NT2/D1 (cell line): Measurements from ENCODE around the gene FZD10.

Experiments used
- SUZ12 ChIP-seq: IDR thresholded peaks from 2 replicates; pipeline ENCODE4 v1.6.1; 2011; ENCODE audit not compliant: insufficient read length, insufficient read depth; ENCODE audit errors: extremely low read depth
- ZNF274 ChIP-seq: IDR thresholded peaks from 2 replicates; pipeline ENCODE4 v1.6.1; 2011; ENCODE audit warnings: mild to moderate bottlenecking, low read depth, low read length

- TF ChIP-seq SUZ12, result no peak
- no peak for TF ChIP-seq ZNF274
Observed at GRCh38 chr12:130160306-130160705, 2.0 kb upstream of the FZD10 start.
